HepG2 (cell line): ENCODE data around the gene GPC4. TPM values are rescaled to one million over a fixed set of nuclear protein-coding genes. Genes with fewer than 3 reads are reported as not detected.
A peak's percentile ranks its signal among the peaks of the same experiment; 100 is the strongest.
"Not testable (repeated sequence)": the region's sequence is repeated elsewhere in the genome, so short reads cannot be mapped to it uniquely, and the experiment has no call there.

ENCODE experiments used
- ATAC-seq: fragments of 200-7000 bp; cut with Tn5 transposase; 3 replicates; pipeline ENCODE4 v1.9.1; 2020; ENCODE audit warnings: mild to moderate bottlenecking, moderate library complexity
- BruUV-seq: library from RNA; stranded (reverse); fragments of 400-500 nt; replicated peaks from 2 replicates; lab custom pipeline; 2021; lab: Mats Ljungman, UMichigan
- CTCF ChIA-PET: fragments of 300-600 bp; formaldehyde crosslinking; extraction: SDS; loops from one replicate; lab custom pipeline; 2021; ENCODE audit warnings: low total read pairs, inconsistent platforms, low intra/inter-chr PET ratio; lab: Yijun Ruan, JAX
- POLR2A ChIA-PET: fragments of 350-600 bp; sonication (Branson Sonifier 250); formaldehyde crosslinking; loops from one replicate; lab custom pipeline; 2020; ENCODE audit warnings: antibody characterized with exemption, inconsistent platforms; lab: Yijun Ruan, JAX
- DNase-seq: peaks from one replicate; pipeline ENCODE4 v3.0.0-alpha.2; 2015; ENCODE audit warnings: low spot score
- FAIRE-seq: peaks from 3 replicates; lab custom pipeline; 2011; peaks lifted over from hg19 to GRCh38; lab: Jason Lieb, UNC
- H2AFZ ChIP-seq: one replicate; pipeline ENCODE4 v1.6.1; 2011; ENCODE audit warnings: low read length, inconsistent platforms
- H3K27ac ChIP-seq: fragments of 300-600 bp; 3 replicates; pipeline ENCODE4 v1.8.0; 2011; ENCODE audit warnings: mixed run types, mild to moderate bottlenecking, mixed read lengths, low read length, inconsistent platforms; ENCODE audit not compliant: insufficient read depth; ENCODE audit errors: extremely low read length
- H3K27me3 ChIP-seq, 2 experiments: fragments of 200-600 bp in 1 of 2; 2 replicates in 1 of 2; 3 replicates in 1 of 2; pipeline versions ENCODE4 v1.6.0 to v1.8.0; 2011; ENCODE audit warnings: low read length in 2 of 2, mild to moderate bottlenecking in 2 of 2, moderate library complexity in 2 of 2, inconsistent platforms in 1 of 2; ENCODE audit not compliant: insufficient read depth in 2 of 2, control insufficient read depth in 1 of 2
- H3K36me3 ChIP-seq, 2 experiments: fragments of 200-600 bp in 1 of 2; replicated peaks in 1 of 2; 2 replicates in 1 of 2; 3 replicates in 1 of 2; pipeline versions ENCODE4 v1.5.1 to v1.8.0; 2011; ENCODE audit warnings: low read length in 2 of 2, inconsistent platforms in 1 of 2; ENCODE audit not compliant: insufficient read depth in 2 of 2, control insufficient read depth in 1 of 2
- H3K4me1 ChIP-seq: 2 replicates; pipeline ENCODE4 v1.5.1; 2012; ENCODE audit warnings: low read length, inconsistent platforms; ENCODE audit not compliant: insufficient read depth
- H3K4me2 ChIP-seq: 2 replicates; pipeline ENCODE4 v1.6.0; 2011; ENCODE audit warnings: low read depth, low read length, inconsistent platforms
- H3K4me3 ChIP-seq, 3 experiments: fragments of 200-600 bp in 1 of 3; sonication (generic), shearing (Covaris generic) in 1 of 3; replicated peaks in 1 of 3; 2 replicates each; pipeline ENCODE4 v1.5.1; 2011 to 2016; ENCODE audit warnings: low read length in 3 of 3, inconsistent platforms in 2 of 3, low read depth in 2 of 3, mild to moderate bottlenecking in 2 of 3, control low read depth in 1 of 3, mixed read lengths in 1 of 3; ENCODE audit not compliant: insufficient read depth in 1 of 3
- H3K79me2 ChIP-seq: one replicate; pipeline ENCODE4 v1.6.1; 2011; ENCODE audit warnings: low read length, inconsistent platforms; ENCODE audit not compliant: insufficient read depth
- H3K9ac ChIP-seq: 2 replicates; pipeline ENCODE4 v1.6.0; 2011; ENCODE audit warnings: mild to moderate bottlenecking, low read depth, low read length, inconsistent platforms; ENCODE audit not compliant: insufficient read depth
- H3K9me3 ChIP-seq: 2 replicates; pipeline ENCODE4 v1.5.1; 2012; ENCODE audit warnings: mild to moderate bottlenecking, low read length
- H4K20me1 ChIP-seq: 2 replicates; pipeline ENCODE4 v1.6.0; 2011; ENCODE audit warnings: inconsistent platforms, mild to moderate bottlenecking, low read length, moderate library complexity; ENCODE audit not compliant: insufficient read depth
- EP300 ChIP-seq, 3 experiments: sonication (generic) in 1 of 3; formaldehyde crosslinking in 1 of 3; IDR thresholded peaks; 2 replicates each; pipeline versions ENCODE4 v1.5.1 to v1.6.1; 2011 to 2020; ENCODE audit warnings: low read depth in 2 of 3, low read length in 2 of 3, borderline replicate concordance in 1 of 3, improper control_type of control experiment in 1 of 3, mild to moderate bottlenecking in 1 of 3, missing genetic modification reagents in 1 of 3, moderate library complexity in 1 of 3
- FOXA1 ChIP-seq, 2 experiments: fragments of 450-650 bp in 1 of 2; sonication (generic) in 1 of 2; formaldehyde crosslinking in 1 of 2; IDR thresholded peaks; 2 replicates each; pipeline versions ENCODE4 v1.4.0 to v1.6.1; 2016 to 2020; ENCODE audit warnings: missing genetic modification reagents in 1 of 2
- FOXA3 ChIP-seq: IDR thresholded peaks from 2 replicates; pipeline ENCODE4 v1.6.1; 2016; ENCODE audit warnings: missing genetic modification reagents, missing compliant biosample characterization
- HNF4A ChIP-seq: sonication (generic); formaldehyde crosslinking; IDR thresholded peaks from 2 replicates; pipeline ENCODE4 v1.4.0; 2020; ENCODE audit warnings: missing genetic modification reagents
- HNF4G ChIP-seq, 2 experiments: sonication (generic) in 1 of 2; formaldehyde crosslinking in 1 of 2; IDR thresholded peaks; 2 replicates each; pipeline versions ENCODE4 v1.4.0 to v1.6.1; 2011 to 2020; ENCODE audit warnings: borderline replicate concordance in 2 of 2, low read depth in 2 of 2, mild to moderate bottlenecking in 2 of 2, low read length in 1 of 2, missing genetic modification reagents in 1 of 2, moderate library complexity in 1 of 2
- KDM6A ChIP-seq: IDR thresholded peaks from 2 replicates; pipeline ENCODE4 v1.6.1; 2016; ENCODE audit warnings: low read depth
- MYC ChIP-seq: sonication (generic); formaldehyde crosslinking; IDR thresholded peaks from 2 replicates; pipeline ENCODE4 v1.9.0; 2021; ENCODE audit warnings: missing genetic modification reagents, borderline replicate concordance
- SALL1 ChIP-seq: sonication (generic); formaldehyde crosslinking; IDR thresholded peaks from 2 replicates; pipeline ENCODE4 v1.8.0; 2022; ENCODE audit warnings: mild to moderate bottlenecking, missing genetic modification reagents
- SP5 ChIP-seq: IDR thresholded peaks from 2 replicates; pipeline ENCODE4 v1.6.1; 2016; ENCODE audit warnings: low read depth, borderline replicate concordance
- ZBTB7B ChIP-seq: sonication (generic); formaldehyde crosslinking; IDR thresholded peaks from 2 replicates; pipeline ENCODE4 v1.4.0; 2020; ENCODE audit warnings: missing genetic modification reagents
- ZNF17 ChIP-seq: sonication (generic); formaldehyde crosslinking; IDR thresholded peaks from 2 replicates; pipeline ENCODE4 v1.5.0; 2020; ENCODE audit warnings: mild to moderate bottlenecking, missing genetic modification reagents
- ZNF644 ChIP-seq: IDR thresholded peaks from 2 replicates; pipeline ENCODE4 v1.6.1; 2016; ENCODE audit warnings: low read depth
- WGBS: methylation state at CpG from one replicate; pipeline ENCODE4 v1.1.6; 2017; ENCODE audit warnings: low lambda C conversion rate; 5-methylcytosine and 5-hydroxymethylcytosine counted together
- in situ Hi-C: cut with HindIII; loops from 2 replicates; pipeline ENCODE4 v1.10.0; 2017; ENCODE audit warnings: low pct_unique_long_range_greater_than_20kb; ENCODE audit not compliant: extremely low pct_ligation_motif_present
- intact Hi-C: fragments of 100-400 bp; cut with micrococcal nuclease; formaldehyde crosslinking; loops from one replicate; pipeline ENCODE4 v1.10.0; 2022; ENCODE audit not compliant: unreplicated experiment
- polyA plus RNA-seq, 8 experiments: library from polyadenylated mRNA; depleted of rRNA in 3 of 8; stranded (reverse) in 7 of 8; unstranded in 1 of 8; fragments of >200 nt; fragmentation: Illumina TruSeq in 4 of 8; extraction: Trizol in 4 of 8; gene quantifications; 2 replicates each; pipeline versions ENCODE4 v1.2.1 to v1.2.3, GENCODE V29; 2011 to 2016; ENCODE audit warnings: low read depth in 4 of 8, missing spikeins in 1 of 8, mixed read lengths in 1 of 8; ENCODE audit not compliant: insufficient read depth in 1 of 8
- total RNA-seq, 5 experiments: library from RNA; depleted of rRNA; stranded (reverse); fragments of >200 nt; fragmentation: Illumina TruSeq; extraction: Trizol; gene quantifications; 2 replicates each; pipeline ENCODE4 v1.2.3, GENCODE V29; 2016; ENCODE audit warnings: low read depth in 1 of 5
- TF ChIP-seq, protein P1 (sequence below): IDR thresholded peaks from 2 replicates; pipeline ENCODE4 v1.4.0; 2020; ENCODE audit warnings: mild to moderate bottlenecking, missing genetic modification reagents
- TF ChIP-seq, protein P2 (sequence below): sonication (generic); formaldehyde crosslinking; conservative IDR thresholded peaks from 2 replicates; pipeline ENCODE4 v1.4.0; 2020; ENCODE audit warnings: mild to moderate bottlenecking, missing genetic modification reagents, moderate library complexity

The GPC4 gene
- total and polyA plus RNA-seq, 2 of the 13 experiments (the other 11 are each of a cell fraction or from before 2014, with no cell fraction given), result 0.29 to 0.38 TPM

DNA sequence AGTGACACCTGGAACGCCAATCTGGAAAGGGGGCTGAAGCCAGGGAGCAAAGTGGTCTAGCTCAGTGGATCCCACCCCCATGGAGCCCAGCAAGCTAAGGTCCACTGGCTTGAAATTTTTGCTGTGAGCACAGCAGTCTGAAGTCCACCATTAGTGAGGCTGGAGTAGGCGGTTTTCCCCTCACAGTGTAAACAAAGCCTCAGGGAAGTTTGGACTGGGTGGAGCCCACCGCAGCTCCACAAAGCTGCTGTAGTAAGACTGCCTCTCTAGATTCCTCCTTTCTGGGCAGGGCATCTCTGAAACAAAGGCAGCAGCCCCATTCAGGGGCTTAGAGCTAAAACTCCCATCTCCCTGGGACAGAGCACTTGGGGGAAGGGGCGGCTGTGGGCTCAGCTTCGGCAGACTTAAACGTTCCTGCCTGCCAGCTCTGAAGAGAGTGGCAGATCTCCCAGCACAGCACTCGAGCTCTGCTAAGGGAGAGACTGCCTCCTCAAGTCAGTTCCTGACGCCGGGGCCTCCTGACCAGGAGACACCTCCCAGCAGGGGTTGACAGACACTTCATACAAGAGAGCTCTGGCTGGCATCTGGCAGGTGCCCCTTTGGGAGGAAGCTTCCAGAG lies 136.1 kb downstream of the GPC4 start:
- CTCF ChIA-PET; in situ Hi-C loops; H4K20me1 ChIP-seq; H3K27ac ChIP-seq; H3K4me3 ChIP-seq; H2AFZ ChIP-seq; H3K9ac ChIP-seq; H3K79me2 ChIP-seq; BruUV-seq; intact Hi-C loops; POLR2A ChIA-PET; H3K9me3 ChIP-seq; H3K36me3 ChIP-seq; H3K27me3 ChIP-seq; TF ChIP-seq HNF4G (CRISPR knock-in tag; IDR thresholded peaks at IDR 0.05; ENCODE audit: borderline replicate concordance, low read depth); EP300 (CRISPR knock-in tag; IDR thresholded peaks at IDR 0.05; ENCODE audit: borderline replicate concordance); FOXA1 (IDR thresholded peaks at IDR 0.05): not testable (repeated sequence)
- Histone ChIP-seq H3K4me2 (peak overlapping the region; percentile 51), H3K4me1 (peaks cover 17% of the 10 kb centered on the region)
- peak; percentile 93 for ATAC-seq
- peak; percentile 56 for FAIRE-seq
- peak; percentile 68 for DNase-seq
- TF ChIP-seq HNF4A (CRISPR knock-in tag) (peak; percentile 77), HNF4G (IDR thresholded peaks at IDR 0.05; ENCODE audit: borderline replicate concordance, low read depth, low read length) (0 out of 2 replicates have a peak, but pooled peaks have one; percentile 54), ZNF644 (CRISPR knock-in tag) (peak; percentile 46; the same call in 1 of the 2 replicates), EP300 (IDR thresholded peaks at IDR 0.05; ENCODE audit: low read depth in 2 of 2, low read length in 2 of 2) (peak in 1 of 2 experiments; percentile 40; a peak in 1 of 4 replicates), FOXA3 (CRISPR knock-in tag) (peak; percentile 66), KDM6A (0 out of 2 replicates have a peak, but pooled peaks have one; percentile 50), SP5 (CRISPR knock-in tag) (peak; percentile 77), ZBTB7B (CRISPR knock-in tag) (peak; percentile 65; the same call in 1 of the 2 replicates), SALL1 (CRISPR knock-in tag) (peak; percentile 21; the same call in 1 of the 2 replicates), ZNF17 (peak; percentile 96), MYC (0 out of 2 replicates have a peak, but pooled peaks have one; percentile 21), FOXA1 (CRISPR knock-in tag; IDR thresholded peaks at IDR 0.05) (peak; percentile 78)
- TF ChIP-seq, protein P1, sequence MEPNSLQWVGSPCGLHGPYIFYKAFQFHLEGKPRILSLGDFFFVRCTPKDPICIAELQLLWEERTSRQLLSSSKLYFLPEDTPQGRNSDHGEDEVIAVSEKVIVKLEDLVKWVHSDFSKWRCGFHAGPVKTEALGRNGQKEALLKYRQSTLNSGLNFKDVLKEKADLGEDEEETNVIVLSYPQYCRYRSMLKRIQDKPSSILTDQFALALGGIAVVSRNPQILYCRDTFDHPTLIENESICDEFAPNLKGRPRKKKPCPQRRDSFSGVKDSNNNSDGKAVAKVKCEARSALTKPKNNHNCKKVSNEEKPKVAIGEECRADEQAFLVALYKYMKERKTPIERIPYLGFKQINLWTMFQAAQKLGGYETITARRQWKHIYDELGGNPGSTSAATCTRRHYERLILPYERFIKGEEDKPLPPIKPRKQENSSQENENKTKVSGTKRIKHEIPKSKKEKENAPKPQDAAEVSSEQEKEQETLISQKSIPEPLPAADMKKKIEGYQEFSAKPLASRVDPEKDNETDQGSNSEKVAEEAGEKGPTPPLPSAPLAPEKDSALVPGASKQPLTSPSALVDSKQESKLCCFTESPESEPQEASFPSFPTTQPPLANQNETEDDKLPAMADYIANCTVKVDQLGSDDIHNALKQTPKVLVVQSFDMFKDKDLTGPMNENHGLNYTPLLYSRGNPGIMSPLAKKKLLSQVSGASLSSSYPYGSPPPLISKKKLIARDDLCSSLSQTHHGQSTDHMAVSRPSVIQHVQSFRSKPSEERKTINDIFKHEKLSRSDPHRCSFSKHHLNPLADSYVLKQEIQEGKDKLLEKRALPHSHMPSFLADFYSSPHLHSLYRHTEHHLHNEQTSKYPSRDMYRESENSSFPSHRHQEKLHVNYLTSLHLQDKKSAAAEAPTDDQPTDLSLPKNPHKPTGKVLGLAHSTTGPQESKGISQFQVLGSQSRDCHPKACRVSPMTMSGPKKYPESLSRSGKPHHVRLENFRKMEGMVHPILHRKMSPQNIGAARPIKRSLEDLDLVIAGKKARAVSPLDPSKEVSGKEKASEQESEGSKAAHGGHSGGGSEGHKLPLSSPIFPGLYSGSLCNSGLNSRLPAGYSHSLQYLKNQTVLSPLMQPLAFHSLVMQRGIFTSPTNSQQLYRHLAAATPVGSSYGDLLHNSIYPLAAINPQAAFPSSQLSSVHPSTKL, result 0 out of 2 replicates have a peak, but pooled peaks have one; percentile 32
- TF ChIP-seq, protein P2, sequence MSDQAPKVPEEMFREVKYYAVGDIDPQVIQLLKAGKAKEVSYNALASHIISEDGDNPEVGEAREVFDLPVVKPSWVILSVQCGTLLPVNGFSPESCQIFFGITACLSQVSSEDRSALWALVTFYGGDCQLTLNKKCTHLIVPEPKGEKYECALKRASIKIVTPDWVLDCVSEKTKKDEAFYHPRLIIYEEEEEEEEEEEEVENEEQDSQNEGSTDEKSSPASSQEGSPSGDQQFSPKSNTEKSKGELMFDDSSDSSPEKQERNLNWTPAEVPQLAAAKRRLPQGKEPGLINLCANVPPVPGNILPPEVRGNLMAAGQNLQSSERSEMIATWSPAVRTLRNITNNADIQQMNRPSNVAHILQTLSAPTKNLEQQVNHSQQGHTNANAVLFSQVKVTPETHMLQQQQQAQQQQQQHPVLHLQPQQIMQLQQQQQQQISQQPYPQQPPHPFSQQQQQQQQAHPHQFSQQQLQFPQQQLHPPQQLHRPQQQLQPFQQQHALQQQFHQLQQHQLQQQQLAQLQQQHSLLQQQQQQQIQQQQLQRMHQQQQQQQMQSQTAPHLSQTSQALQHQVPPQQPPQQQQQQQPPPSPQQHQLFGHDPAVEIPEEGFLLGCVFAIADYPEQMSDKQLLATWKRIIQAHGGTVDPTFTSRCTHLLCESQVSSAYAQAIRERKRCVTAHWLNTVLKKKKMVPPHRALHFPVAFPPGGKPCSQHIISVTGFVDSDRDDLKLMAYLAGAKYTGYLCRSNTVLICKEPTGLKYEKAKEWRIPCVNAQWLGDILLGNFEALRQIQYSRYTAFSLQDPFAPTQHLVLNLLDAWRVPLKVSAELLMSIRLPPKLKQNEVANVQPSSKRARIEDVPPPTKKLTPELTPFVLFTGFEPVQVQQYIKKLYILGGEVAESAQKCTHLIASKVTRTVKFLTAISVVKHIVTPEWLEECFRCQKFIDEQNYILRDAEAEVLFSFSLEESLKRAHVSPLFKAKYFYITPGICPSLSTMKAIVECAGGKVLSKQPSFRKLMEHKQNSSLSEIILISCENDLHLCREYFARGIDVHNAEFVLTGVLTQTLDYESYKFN (CRISPR knock-in tag), result peak; percentile 71
- no CpG with 5 or more reads among the region's 9 CpGs for WGBS
